Measurements from ENCODE around the gene TNFSF13B. TPM values are rescaled to one million over a fixed set of nuclear protein-coding genes. Genes with fewer than 3 reads are reported as not detected.

TNFSF13B gene, protein sequence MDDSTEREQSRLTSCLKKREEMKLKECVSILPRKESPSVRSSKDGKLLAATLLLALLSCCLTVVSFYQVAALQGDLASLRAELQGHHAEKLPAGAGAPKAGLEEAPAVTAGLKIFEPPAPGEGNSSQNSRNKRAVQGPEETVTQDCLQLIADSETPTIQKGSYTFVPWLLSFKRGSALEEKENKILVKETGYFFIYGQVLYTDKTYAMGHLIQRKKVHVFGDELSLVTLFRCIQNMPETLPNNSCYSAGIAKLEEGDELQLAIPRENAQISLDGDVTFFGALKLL
- total RNA-seq: 10 to 100 TPM; 14.0 to 34.6 (median 19.7) TPM

DNA sequence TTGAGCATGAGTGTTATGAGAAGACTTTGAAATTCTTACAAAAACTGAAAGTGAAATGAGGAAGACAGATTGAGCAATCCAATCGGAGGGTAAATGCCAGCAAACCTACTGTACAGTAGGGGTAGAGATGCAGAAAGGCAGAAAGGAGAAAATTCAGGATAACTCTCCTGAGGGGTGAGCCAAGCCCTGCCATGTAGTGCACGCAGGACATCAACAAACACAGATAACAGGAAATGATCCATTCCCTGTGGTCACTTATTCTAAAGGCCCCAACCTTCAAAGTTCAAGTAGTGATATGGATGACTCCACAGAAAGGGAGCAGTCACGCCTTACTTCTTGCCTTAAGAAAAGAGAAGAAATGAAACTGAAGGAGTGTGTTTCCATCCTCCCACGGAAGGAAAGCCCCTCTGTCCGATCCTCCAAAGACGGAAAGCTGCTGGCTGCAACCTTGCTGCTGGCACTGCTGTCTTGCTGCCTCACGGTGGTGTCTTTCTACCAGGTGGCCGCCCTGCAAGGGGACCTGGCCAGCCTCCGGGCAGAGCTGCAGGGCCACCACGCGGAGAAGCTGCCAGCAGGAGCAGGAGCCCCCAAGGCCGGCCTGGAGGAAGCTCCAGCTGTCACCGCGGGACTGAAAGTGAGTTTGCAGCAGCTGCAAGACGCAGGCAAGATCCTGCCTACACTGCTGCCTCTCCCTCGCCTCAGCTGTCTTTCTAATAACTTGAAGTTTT, at the start of gene TNFSF13B:
Gene TNFSF13B (plus strand): TSS at position 118 of the 728 bp plus-strand sequence. CDS start 178 bp downstream, at position 296.
- 7 to 13% methylated on average over 16 of the region's 16 CpGs for WGBS, 2 donors
- Histone ChIP-seq H3K9me3 (no peaks in the 10 kb centered on the region), H3K36me3 (no peaks in the 10 kb centered on the region), H3K4me1 (peaks cover 21 to 29% (median 25%) of the 10 kb centered on the region in 4 donors), H3K27me3 (no peaks in the 10 kb centered on the region), H3K4me3 (peak within 1 kb of the TSS; percentile 36 to 55 (median 42)), H3K27ac (peak within 1 kb of the TSS; percentile 73 to 89 (median 84))
- peak in 1 of 4 donors; percentile 11 for TF ChIP-seq POLR2A (IDR thresholded peaks at IDR 0.05)
- no peak for TF ChIP-seq EP300 (IDR thresholded peaks at IDR 0.05)
- TF ChIP-seq, protein P1, sequence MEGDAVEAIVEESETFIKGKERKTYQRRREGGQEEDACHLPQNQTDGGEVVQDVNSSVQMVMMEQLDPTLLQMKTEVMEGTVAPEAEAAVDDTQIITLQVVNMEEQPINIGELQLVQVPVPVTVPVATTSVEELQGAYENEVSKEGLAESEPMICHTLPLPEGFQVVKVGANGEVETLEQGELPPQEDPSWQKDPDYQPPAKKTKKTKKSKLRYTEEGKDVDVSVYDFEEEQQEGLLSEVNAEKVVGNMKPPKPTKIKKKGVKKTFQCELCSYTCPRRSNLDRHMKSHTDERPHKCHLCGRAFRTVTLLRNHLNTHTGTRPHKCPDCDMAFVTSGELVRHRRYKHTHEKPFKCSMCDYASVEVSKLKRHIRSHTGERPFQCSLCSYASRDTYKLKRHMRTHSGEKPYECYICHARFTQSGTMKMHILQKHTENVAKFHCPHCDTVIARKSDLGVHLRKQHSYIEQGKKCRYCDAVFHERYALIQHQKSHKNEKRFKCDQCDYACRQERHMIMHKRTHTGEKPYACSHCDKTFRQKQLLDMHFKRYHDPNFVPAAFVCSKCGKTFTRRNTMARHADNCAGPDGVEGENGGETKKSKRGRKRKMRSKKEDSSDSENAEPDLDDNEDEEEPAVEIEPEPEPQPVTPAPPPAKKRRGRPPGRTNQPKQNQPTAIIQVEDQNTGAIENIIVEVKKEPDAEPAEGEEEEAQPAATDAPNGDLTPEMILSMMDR (IDR thresholded peaks at IDR 0.05): peak in 1 of 6 experiments; percentile 11
- no peak for TF ChIP-seq POLR2AphosphoS5 (IDR thresholded peaks at IDR 0.05)
- DNase-seq: peak; percentile 68 to 84
- ATAC-seq (ENCODE audit: low FRiP score in 2 of 2): peak; percentile 83

DNA sequence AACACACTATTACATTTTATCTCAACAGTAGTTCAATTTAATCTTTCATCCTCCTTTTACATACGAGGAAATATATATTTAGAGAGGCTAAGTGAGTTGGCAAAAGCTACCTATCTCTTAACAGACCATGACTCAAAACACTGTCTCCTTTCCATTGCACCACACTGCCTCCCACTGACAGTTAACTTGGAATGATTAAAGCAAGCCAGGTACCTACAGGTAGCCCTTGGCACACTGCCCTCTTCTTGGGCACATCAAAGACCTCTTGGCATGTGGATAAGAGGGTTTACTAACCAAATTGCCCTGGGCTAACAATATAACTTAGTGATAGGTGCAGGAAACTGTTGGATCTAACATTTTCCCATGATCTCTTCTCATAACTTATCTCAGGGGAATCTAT, 49.5 kb upstream of the TNFSF13B start:
- H3K36me3 ChIP-seq: no peaks in the 10 kb centered on the region
- 30 to 31% methylated on average over 1 of the region's 1 CpG for WGBS, 2 donors
- DNase-seq (peak in 1 of 2 donors; percentile 68), ATAC-seq (ENCODE audit: low FRiP score in 2 of 2) (no peak)
- H3K27ac ChIP-seq: peak overlapping the region in 1 of 4 donors; percentile 39
- H3K9me3 ChIP-seq: no peaks in the 10 kb centered on the region
- TF ChIP-seq POLR2A (IDR thresholded peaks at IDR 0.05): no peak
- TF ChIP-seq POLR2AphosphoS5 (IDR thresholded peaks at IDR 0.05): no peak
- TF ChIP-seq, protein P1 (IDR thresholded peaks at IDR 0.05): no peak
- TF ChIP-seq EP300 (IDR thresholded peaks at IDR 0.05): no peak
- H3K4me3 ChIP-seq: peak overlapping the region in 1 of 4 donors; percentile 70
- H3K4me1 ChIP-seq: peaks cover 19 to 55% (median 35%) of the 10 kb centered on the region in 4 donors
- H3K27me3 ChIP-seq: no peaks in the 10 kb centered on the region

DNA sequence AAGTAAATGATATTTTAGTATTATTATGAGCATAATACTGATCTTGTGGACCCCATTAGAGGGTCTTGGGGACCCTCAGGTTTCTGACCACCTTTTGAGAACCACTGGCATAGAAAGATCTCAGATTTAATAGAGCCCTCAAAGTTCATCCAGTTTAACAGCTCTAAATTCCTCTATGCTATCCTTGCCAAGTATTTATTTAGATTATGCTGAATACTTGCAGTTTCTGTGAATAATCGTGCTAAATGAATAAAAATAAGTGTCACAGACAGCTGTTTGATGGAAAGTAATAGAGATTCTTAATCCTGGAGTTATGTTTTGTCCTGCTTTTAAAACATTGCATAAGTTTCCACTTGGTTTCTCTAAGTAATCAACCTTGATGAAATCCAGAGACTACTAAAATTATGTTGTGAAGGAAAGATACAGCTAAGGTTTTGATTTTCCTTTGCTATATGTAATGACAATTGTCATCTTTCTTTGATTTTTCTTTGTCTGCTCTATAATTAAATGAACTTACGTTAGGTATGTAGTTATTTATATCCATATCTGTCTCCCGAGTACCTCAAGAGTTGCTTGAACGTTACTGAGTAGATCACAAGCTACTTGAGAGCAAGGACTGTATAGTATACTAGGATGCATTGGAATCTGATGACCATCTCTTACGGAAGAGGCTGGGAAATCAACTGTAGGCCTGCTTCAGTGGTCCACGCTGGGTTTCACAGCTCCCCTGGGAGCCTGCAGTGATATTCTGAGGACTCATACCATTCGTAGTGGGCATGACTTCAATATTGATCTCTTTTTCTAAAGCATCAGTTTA, 45.6 kb upstream of the TNFSF13B start:
- Histone ChIP-seq H3K27me3 (no peaks in the 10 kb centered on the region), H3K4me3 (no peak overlapping the region), H3K9me3 (no peaks in the 10 kb centered on the region), H3K4me1 (peaks cover 15 to 44% (median 26%) of the 10 kb centered on the region in 4 donors), H3K27ac (no peak overlapping the region), H3K36me3 (no peaks in the 10 kb centered on the region)
- TF ChIP-seq POLR2AphosphoS5 (IDR thresholded peaks at IDR 0.05) (no peak), POLR2A (IDR thresholded peaks at IDR 0.05) (no peak)
- ATAC-seq (ENCODE audit: low FRiP score in 2 of 2) (no peak), DNase-seq (no peak)
- 71 to 76% methylated on average over 7 of the region's 7 CpGs for WGBS, 2 donors

DNA sequence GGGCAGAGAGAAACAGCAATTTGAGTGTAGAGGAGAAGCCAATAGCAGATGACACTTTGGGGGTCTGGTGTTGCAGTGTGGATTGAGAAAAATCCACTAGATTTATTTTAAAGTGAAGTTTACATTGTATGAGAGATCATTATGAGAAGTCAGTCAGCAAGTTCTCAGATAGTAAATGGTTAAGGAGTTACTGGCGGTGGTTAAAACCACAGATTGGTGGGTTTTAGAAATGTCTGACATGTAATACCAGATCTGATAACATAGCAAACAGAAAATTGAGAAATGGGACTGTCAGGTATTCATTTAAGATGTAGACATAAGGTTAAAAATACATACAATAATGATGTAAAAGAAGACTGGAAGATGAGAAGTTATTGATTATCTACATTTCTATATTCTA, 44.1 kb upstream of the TNFSF13B start:
- TF ChIP-seq, protein P1 (IDR thresholded peaks at IDR 0.05): no peak
- TF ChIP-seq EP300 (IDR thresholded peaks at IDR 0.05) (no peak), POLR2AphosphoS5 (IDR thresholded peaks at IDR 0.05) (no peak), POLR2A (IDR thresholded peaks at IDR 0.05) (no peak)
- Histone ChIP-seq H3K4me1 (peaks cover 11 to 30% (median 14%) of the 10 kb centered on the region in 4 donors), H3K36me3 (peaks cover 0 to 3% (median 0%) of the 10 kb centered on the region in 4 donors), H3K9me3 (no peaks in the 10 kb centered on the region), H3K27me3 (no peaks in the 10 kb centered on the region), H3K4me3 (no peak overlapping the region), H3K27ac (no peak overlapping the region)
- DNase-seq (no peak), ATAC-seq (ENCODE audit: low FRiP score in 2 of 2) (no peak)
- 38 to 63% methylated on average over 1 of the region's 1 CpG for WGBS, 2 donors
